Measurements from ENCODE around the gene FOXL3. TPM values are rescaled to one million over a fixed set of nuclear protein-coding genes. Genes with fewer than 3 reads are reported as not detected.

Gene FOXL3
- polyA plus RNA-seq, 3 donors: not detected

- H3K27ac ChIP-seq (ENCODE audit: low read depth in 1 of 2, low read length in 2 of 2): no peak overlapping the region
- TF ChIP-seq CTCF (IDR thresholded peaks at IDR 0.05): no peak
- Mint-ChIP-seq H3K4me3 (no peak overlapping the region), H3K9me3 (peaks cover 5 to 23% (median 19%) of the 10 kb centered on the region in 7 donors), H3K27me3 (ENCODE audit: low read depth in 3 of 3) (peaks cover 0 to 2% (median 0%) of the 10 kb centered on the region in 3 donors), H3K27ac (no peak overlapping the region), H3K4me1 (no peaks in the 10 kb centered on the region), H3K36me3 (peaks cover 58 to 75% of the 10 kb centered on the region in 2 donors)
- DNase-seq: no peak
- H3K4me1 ChIP-seq (ENCODE audit: control insufficient read depth in 1 of 2, insufficient read depth in 2 of 2, low read length in 2 of 2): no peaks in the 10 kb centered on the region
- H3K27me3 ChIP-seq (ENCODE audit: control insufficient read depth in 2 of 2, insufficient read depth in 2 of 2, low read length in 2 of 2): no peaks in the 10 kb centered on the region
- H3K9ac ChIP-seq (ENCODE audit: insufficient read depth, low read length, poor library complexity, severe bottlenecking): no peak overlapping the region
- no peak overlapping the region for H3K4me2 ChIP-seq (replicated peaks; ENCODE audit: extremely low read depth, low read length, poor library complexity, severe bottlenecking)
- H3K4me3 ChIP-seq (replicated peaks in 1 of 3; ENCODE audit: low read depth in 2 of 3, low read length in 3 of 3): no peak overlapping the region
- H3K9me3 ChIP-seq (replicated peaks in 1 of 2; ENCODE audit: control insufficient read depth in 1 of 2, insufficient read depth in 1 of 2, low read length in 2 of 2): peaks cover 11 to 23% of the 10 kb centered on the region in 2 donors
- no peaks in the 10 kb centered on the region for H3K79me2 ChIP-seq (ENCODE audit: insufficient read depth, low read length)
- H2AFZ ChIP-seq (ENCODE audit: insufficient read depth, low read depth, low read length, poor library complexity, severe bottlenecking): no peak overlapping the region
- intact Hi-C loops (cut with micrococcal nuclease): no loop called here
- H3K36me3 ChIP-seq (replicated peaks in 1 of 2; ENCODE audit: control insufficient read depth in 1 of 2, insufficient read depth in 2 of 2, low read length in 2 of 2): peaks cover 48 to 100% of the 10 kb centered on the region in 2 donors
- WGBS (ENCODE audit: insufficient coverage): 95% methylated on average over 11 of the region's 12 CpGs
- H4K20me1 ChIP-seq (ENCODE audit: insufficient read depth, low read length): peaks cover 15% of the 10 kb centered on the region
Observed at GRCh38 chr7:249989-250388, 40.0 kb upstream of the FOXL3 start.

- H3K4me2 ChIP-seq (replicated peaks; ENCODE audit: extremely low read depth, low read length, poor library complexity, severe bottlenecking): no peak overlapping the region
- H3K4me3 ChIP-seq (replicated peaks in 1 of 3; ENCODE audit: low read depth in 2 of 3, low read length in 3 of 3): no peak overlapping the region
- no peaks in the 10 kb centered on the region for H3K4me1 Mint-ChIP-seq
- no peak overlapping the region for H2AFZ ChIP-seq (ENCODE audit: insufficient read depth, low read depth, low read length, poor library complexity, severe bottlenecking)
- H3K27ac ChIP-seq (ENCODE audit: low read depth in 1 of 2, low read length in 2 of 2): no peak overlapping the region
- DNase-seq: no peak
- peaks cover 0 to 2% (median 0%) of the 10 kb centered on the region in 3 donors for H3K27me3 Mint-ChIP-seq (ENCODE audit: low read depth in 3 of 3)
- no peak for TF ChIP-seq CTCF (IDR thresholded peaks at IDR 0.05)
- H3K27ac Mint-ChIP-seq: no peak overlapping the region
- intact Hi-C loops (cut with micrococcal nuclease): no loop called here
- H3K27me3 ChIP-seq (ENCODE audit: control insufficient read depth in 2 of 2, insufficient read depth in 2 of 2, low read length in 2 of 2): no peaks in the 10 kb centered on the region
- no peaks in the 10 kb centered on the region for H3K79me2 ChIP-seq (ENCODE audit: insufficient read depth, low read length)
- H3K4me3 Mint-ChIP-seq: no peak overlapping the region
- 98% methylated on average over 11 of the region's 15 CpGs for WGBS (ENCODE audit: insufficient coverage)
- H3K36me3 ChIP-seq (replicated peaks in 1 of 2; ENCODE audit: control insufficient read depth in 1 of 2, insufficient read depth in 2 of 2, low read length in 2 of 2): peaks cover 48 to 100% of the 10 kb centered on the region in 2 donors
- H3K9me3 Mint-ChIP-seq: peaks cover 9 to 29% (median 24%) of the 10 kb centered on the region in 7 donors
- peaks cover 10% of the 10 kb centered on the region for H4K20me1 ChIP-seq (ENCODE audit: insufficient read depth, low read length)
- no peak overlapping the region for H3K9ac ChIP-seq (ENCODE audit: insufficient read depth, low read length, poor library complexity, severe bottlenecking)
- peaks cover 16 to 29% of the 10 kb centered on the region in 2 donors for H3K9me3 ChIP-seq (replicated peaks in 1 of 2; ENCODE audit: control insufficient read depth in 1 of 2, insufficient read depth in 1 of 2, low read length in 2 of 2)
- no peaks in the 10 kb centered on the region for H3K4me1 ChIP-seq (ENCODE audit: control insufficient read depth in 1 of 2, insufficient read depth in 2 of 2, low read length in 2 of 2)
- peaks cover 64 to 80% of the 10 kb centered on the region in 2 donors for H3K36me3 Mint-ChIP-seq
Observed at GRCh38 chr7:250523-250922, 39.4 kb upstream of the FOXL3 start.
